HG03521 (cell line): Measurements from ENCODE around the gene TRIM33.
"Not testable (repeated sequence)": the region's sequence is repeated elsewhere in the genome, so short reads cannot be mapped to it uniquely, and the experiment has no call there.

Source experiments
- ATAC-seq: cut with Tn5 transposase; IDR thresholded peaks from one replicate; pipeline ENCODE4 v1.9.1; 2021; ENCODE audit warnings: mild to moderate bottlenecking, moderate library complexity; ENCODE audit not compliant: unreplicated experiment

The TRIM33 gene

GRCh38 chr1:114467491-114467890, 43.5 kb downstream of the TRIM33 start:
- no peak for ATAC-seq

GRCh38 chr1:114466334-114467014, 44.5 kb downstream of the TRIM33 start:
- ATAC-seq = no peak

GRCh38 chr1:114462963-114463362, 48.0 kb downstream of the TRIM33 start:
- no peak for ATAC-seq

GRCh38 chr1:114462341-114462740, 48.7 kb downstream of the TRIM33 start:
- no peak for ATAC-seq

GRCh38 chr1:114458237-114458777, 52.7 kb downstream of the TRIM33 start:
- no peak for ATAC-seq

GRCh38 chr1:114457675-114458236, 53.2 kb downstream of the TRIM33 start:
- no peak for ATAC-seq

GRCh38 chr1:114456586-114456985, 54.4 kb downstream of the TRIM33 start:
- no peak for ATAC-seq

- no peak for ATAC-seq
These were observed 55.8 kb downstream of the TRIM33 start for GRCh38 chr1:114455102-114455785.

- ATAC-seq = no peak
These were observed 56.5 kb downstream of the TRIM33 start for GRCh38 chr1:114454539-114454938.

- no peak for ATAC-seq
These were observed 57.6 kb downstream of the TRIM33 start for GRCh38 chr1:114453361-114453784.

GRCh38 chr1:114448370-114449036, 62.5 kb downstream of the TRIM33 start:
- ATAC-seq = no peak

- ATAC-seq = no peak
These were observed 64.8 kb downstream of the TRIM33 start for GRCh38 chr1:114446198-114446597.

GRCh38 chr1:114443226-114443625, 67.8 kb downstream of the TRIM33 start:
- ATAC-seq = not testable (repeated sequence)

GRCh38 chr1:114441332-114441731, 69.7 kb downstream of the TRIM33 start:
- ATAC-seq = no peak

- no peak for ATAC-seq
These were observed 71.6 kb downstream of the TRIM33 start for GRCh38 chr1:114439369-114439768.

GRCh38 chr1:114437812-114438211, 73.2 kb downstream of the TRIM33 start:
- no peak for ATAC-seq

GRCh38 chr1:114436799-114437198, 74.2 kb downstream of the TRIM33 start:
- ATAC-seq = no peak

GRCh38 chr1:114435088-114435715, 75.8 kb downstream of the TRIM33 start:
- no peak for ATAC-seq

GRCh38 chr1:114431026-114431425, 80.0 kb downstream of the TRIM33 start:
- ATAC-seq = no peak

GRCh38 chr1:114428083-114428754, 82.8 kb downstream of the TRIM33 start:
- no peak for ATAC-seq
